Heart left ventricle (tissue), 16 donors: ENCODE data around the gene SAMD9. TPM values are rescaled to one million over a fixed set of nuclear protein-coding genes. Genes with fewer than 3 reads are reported as not detected.

Experiments used
- ATAC-seq, 4 donors: fragments of 200-7000 bp; cut with Tn5 transposase; one replicate each; pipeline ENCODE4 v1.9.1; 2020 to 2022; ENCODE audit warnings: moderate library complexity in 4 of 4, mild to moderate bottlenecking in 3 of 4, moderate number of reproducible peaks in 1 of 4
- DNase-seq, 5 donors: peaks; one replicate each; pipeline ENCODE4 v3.0.0-alpha.2; 2020
- H3K27ac ChIP-seq, 12 donors: fragments of 200-600 bp; sonication (generic) in 4 of 12; one replicate each; pipeline versions ENCODE4 v1.5.0 to v1.8.0; 2016 to 2022; ENCODE audit warnings: mild to moderate bottlenecking in 2 of 12
- H3K27me3 ChIP-seq, 9 donors: fragments of 200-600 bp; sonication (generic) in 2 of 9; one replicate each; pipeline versions ENCODE4 v1.5.1 to v1.8.0; 2016 to 2022; ENCODE audit warnings: mild to moderate bottlenecking in 3 of 9
- H3K36me3 ChIP-seq, 9 donors: fragments of 200-600 bp; sonication (generic) in 2 of 9; one replicate each; pipeline versions ENCODE4 v1.5.0 to v1.8.0; 2018 to 2022; ENCODE audit warnings: mild to moderate bottlenecking in 2 of 9
- H3K4me1 ChIP-seq, 12 donors: fragments of 200-600 bp; sonication (generic) in 4 of 12; one replicate each; pipeline versions ENCODE4 v1.5.0 to v1.8.0; 2016 to 2022; ENCODE audit warnings: mild to moderate bottlenecking in 3 of 12
- H3K4me3 ChIP-seq, 12 donors: fragments of 200-600 bp; sonication (generic) in 4 of 12; one replicate each; pipeline versions ENCODE4 v1.5.0 to v1.8.0; 2017 to 2022; ENCODE audit warnings: mild to moderate bottlenecking in 9 of 12, moderate library complexity in 4 of 12
- H3K9me3 ChIP-seq, 12 donors: fragments of 200-600 bp; sonication (generic) in 4 of 12; one replicate each; pipeline versions ENCODE4 v1.5.0 to v1.8.0; 2016 to 2022; ENCODE audit warnings: mild to moderate bottlenecking in 1 of 12
- CTCF ChIP-seq, 12 donors: fragments of 200-600 bp; sonication (generic) in 4 of 12; IDR thresholded peaks; one replicate each; pipeline versions ENCODE4 v1.5.0 to v1.8.0; 2018 to 2022; ENCODE audit warnings: antibody characterized with exemption in 12 of 12, mild to moderate bottlenecking in 5 of 12
- POLR2A ChIP-seq, 2 donors: fragments of 450-650 bp; IDR thresholded peaks; one replicate each; pipeline ENCODE4 v1.6.1; 2017; ENCODE audit warnings: antibody characterized with exemption in 2 of 2, mild to moderate bottlenecking in 2 of 2, moderate library complexity in 2 of 2
- WGBS, 4 donors: extraction: QIAGEN DNeasy Blood & Tissue Kit in 2 of 4; methylation state at CpG; one replicate each; pipeline versions ENCODE4 v1.1.5 to v1.1.7; 2013 to 2018; 5-methylcytosine and 5-hydroxymethylcytosine counted together
- intact Hi-C, 10 donors: fragments of 100-400 bp; cut with DNase I; formaldehyde crosslinking; loops; one replicate each; pipeline versions ENCODE4 v1.11.1 to v1.14.2; 2022
- polyA plus RNA-seq, 2 donors: library from polyadenylated mRNA; stranded (reverse); fragments of 200-250 nt; gene quantifications; one replicate each; pipeline ENCODE4 v1.2.3, GENCODE V29; 2013
- total RNA-seq, 9 donors: library from RNA; depleted of rRNA in 2 of 9; stranded (reverse); fragments of >200 nt in 2 of 9; fragmentation: NEBNext Ultra II Directional in 3 of 9; extraction: Animal tissue kit (Norgen Biotek cat#: 25700) in 3 of 9; gene quantifications; one replicate each; pipeline versions ENCODE4 v1.1.0 to v1.2.4, GENCODE V29; 2016 to 2023
- donor health status: ischemic (EF 13 %, LVEDD 7.1; RV severe dilation, severe dysfunction).
- donor health status: healthy with polysubstance abuse.
- donor health status: DM: no; HTN: yes; CAD: no.
- donor health status: DM: no; HTN: no; CAD: no.
- donor health status: ischemic (EF 25% LVEDD 6.9; RV normal size, moderate dysfunction).
- donor health status: ischemic (EF 25% LVEDD 5.7; RV mildly dilated, moderate dysfunction).
- donor health status: healthy.
- donor health status: DM: yes; HTN: yes; CAD: no.
- donor health status: ischemic (EF 35%, LVEDD 5.7; RV mildly dilated, moderate dysfunction).
- donor health status: nonischemic (EF 11% LVEDD 7.7; RV severe dilation, severe dysfunction).
- donor health status: DM: yes; HTN: yes; CAD: no.
- donor health status: PGD.
- donor health status: ischemic (EF 29% LVEDD 5.4; RV normal size, mild dysfunction).
- donor health status: nonischemic (EF 23%, LVEDD 6.1; RV moderate dilation, normal function).

SAMD9 gene
- total and polyA plus RNA-seq, 11 donors: 1.1 to 9.5 (median 3.1) TPM

GRCh38 chr7:93145354-93145753, 27.6 kb upstream of the SAMD9 start:
- Histone ChIP-seq H3K27ac (peak overlapping the region in 1 of 12 donors; percentile 94), H3K9me3 (peaks cover 0 to 8% (median 0%) of the 10 kb centered on the region in 12 donors), H3K36me3 (peaks cover 0 to 55% (median 39%) of the 10 kb centered on the region in 9 donors), H3K4me3 (peak overlapping the region in 1 of 12 donors; percentile 68), H3K27me3 (no peaks in the 10 kb centered on the region), H3K4me1 (peaks cover 0 to 38% (median 8%) of the 10 kb centered on the region in 12 donors)
- 61 to 80% (median 70%) methylated on average over 3 of the region's 3 CpGs for WGBS, 4 donors
- DNase-seq (no peak), ATAC-seq (no peak)
- intact Hi-C loops: loop anchor here in 1 of 10 donors (10.0 kb wide), 1 partner anchor 79 kb away; the partner anchor contains the start of gene HEPACAM2
- TF ChIP-seq POLR2A (IDR thresholded peaks at IDR 0.05) (no peak), CTCF (IDR thresholded peaks at IDR 0.05) (no peak)

GRCh38 chr7:93142127-93142526, 24.3 kb upstream of the SAMD9 start:
- H3K36me3 ChIP-seq: peaks cover 0 to 85% (median 67%) of the 10 kb centered on the region in 9 donors
- WGBS, 4 donors: 93 to 97% (median 95%) methylated on average over 1 of the region's 1 CpG

GRCh38 chr7:93140582-93141191, 22.9 kb upstream of the SAMD9 start:
- no peak overlapping the region for H3K27ac ChIP-seq
- H3K27me3 ChIP-seq: no peaks in the 10 kb centered on the region
- DNase-seq (no peak), ATAC-seq (no peak)
- TF ChIP-seq CTCF (IDR thresholded peaks at IDR 0.05): no peak
- TF ChIP-seq POLR2A (IDR thresholded peaks at IDR 0.05): no peak
- H3K36me3 ChIP-seq: peaks cover 0 to 98% (median 81%) of the 10 kb centered on the region in 9 donors
- H3K9me3 ChIP-seq: peaks cover 0 to 52% (median 30%) of the 10 kb centered on the region in 12 donors
- WGBS, 4 donors: 92 to 95% (median 94%) methylated on average over 3 of the region's 3 CpGs
- peaks cover 0 to 9% (median 0%) of the 10 kb centered on the region in 12 donors for H3K4me1 ChIP-seq
- intact Hi-C loops: loop anchor here in 1 of 10 donors (10.0 kb wide), 1 partner anchor 84 kb away; the partner anchor contains the start of gene HEPACAM2
- H3K4me3 ChIP-seq: no peak overlapping the region

More at GRCh38 chr7:93142127-93142526, 24.3 kb upstream of the SAMD9 start:
- no peak overlapping the region for H3K4me3 ChIP-seq
- no peaks in the 10 kb centered on the region for H3K27me3 ChIP-seq
- DNase-seq (no peak), ATAC-seq (no peak)
- peaks cover 0 to 24% (median 7%) of the 10 kb centered on the region in 12 donors for H3K4me1 ChIP-seq
- TF ChIP-seq CTCF (IDR thresholded peaks at IDR 0.05): no peak
- no peak for TF ChIP-seq POLR2A (IDR thresholded peaks at IDR 0.05)
- intact Hi-C loops: loop anchor here in 1 of 10 donors (10.0 kb wide), 1 partner anchor 83 kb away; the partner anchor contains the start of gene HEPACAM2
- H3K27ac ChIP-seq: no peak overlapping the region
- peaks cover 0 to 38% (median 18%) of the 10 kb centered on the region in 12 donors for H3K9me3 ChIP-seq

GRCh38 chr7:93138576-93138975, 20.8 kb upstream of the SAMD9 start:
- H3K27me3 ChIP-seq: no peaks in the 10 kb centered on the region
- 86 to 96% (median 93%) methylated on average over 4 of the region's 4 CpGs for WGBS, 4 donors
- ATAC-seq (no peak), DNase-seq (no peak)
- no peak overlapping the region for H3K4me3 ChIP-seq
- H3K4me1 ChIP-seq: no peaks in the 10 kb centered on the region
- no peak overlapping the region for H3K27ac ChIP-seq
- intact Hi-C loops: no loop called here
- peaks cover 0 to 73% (median 51%) of the 10 kb centered on the region in 12 donors for H3K9me3 ChIP-seq
- peaks cover 0 to 90% (median 77%) of the 10 kb centered on the region in 9 donors for H3K36me3 ChIP-seq
- TF ChIP-seq POLR2A (IDR thresholded peaks at IDR 0.05): no peak
- TF ChIP-seq CTCF (IDR thresholded peaks at IDR 0.05): no peak
